Caco-2 (cell line): Measurements from ENCODE around the gene SMURF1. TPM values are rescaled to one million over a fixed set of nuclear protein-coding genes. Genes with fewer than 3 reads are reported as not detected.

ENCODE experiments used
- BruUV-seq: library from RNA; stranded (reverse); fragments of 400-500 nt; replicated peaks from 2 replicates; lab custom pipeline; 2021; lab: Mats Ljungman, UMichigan
- CTCF ChIA-PET: fragments of 300-600 bp; sonication (Branson Sonifier 250); formaldehyde crosslinking; loops from one replicate; lab custom pipeline; 2022; ENCODE audit warnings: antibody characterized with exemption; lab: Charles Lee
- POLR2A ChIA-PET: fragments of 300-600 bp; sonication (Branson Sonifier 250); formaldehyde crosslinking; loops from one replicate; lab custom pipeline; 2022; ENCODE audit warnings: antibody characterized with exemption; lab: Charles Lee
- DNase-seq, 2 experiments: peaks; one replicate each; pipeline versions ENCODE4 v3.0.0 to v3.0.0-alpha.2; 2020 to 2022
- H3K27me3 ChIP-seq: replicated peaks from 2 replicates; pipeline ENCODE4 v1.6.0; 2011; ENCODE audit warnings: low read length; ENCODE audit not compliant: control insufficient read depth, insufficient read depth
- H3K36me3 ChIP-seq: 2 replicates; pipeline ENCODE4 v1.5.1; 2011; ENCODE audit warnings: low read length; ENCODE audit not compliant: control insufficient read depth, insufficient read depth
- H3K4me1 ChIP-seq: fragments of 250-450 bp; sonication (Bioruptor Pico); 2 replicates; pipeline ENCODE4 v1.5.1; 2020; ENCODE audit warnings: mild to moderate bottlenecking
- H3K4me3 ChIP-seq: 2 replicates; pipeline ENCODE4 v1.5.1; 2011; ENCODE audit warnings: low read depth, mild to moderate bottlenecking, control low read depth, low read length
- H3K9me3 ChIP-seq: fragments of 250-450 bp; sonication (Bioruptor Pico); 2 replicates; pipeline ENCODE4 v1.5.1; 2020; ENCODE audit warnings: mild to moderate bottlenecking, moderate library complexity
- H3K27ac Mint-ChIP-seq: one replicate; pipeline ENCODE4 v1.8.0; 2022; ENCODE audit warnings: mixed read lengths; ENCODE audit not compliant: unreplicated experiment
- H3K27me3 Mint-ChIP-seq: one replicate; pipeline ENCODE4 v1.8.0; 2022; ENCODE audit warnings: mixed read lengths; ENCODE audit not compliant: insufficient read depth, unreplicated experiment
- H3K36me3 Mint-ChIP-seq: one replicate; pipeline ENCODE4 v1.8.0; 2022; ENCODE audit warnings: mild to moderate bottlenecking, mixed read lengths; ENCODE audit not compliant: insufficient read depth, unreplicated experiment
- H3K4me1 Mint-ChIP-seq: one replicate; pipeline ENCODE4 v1.8.0; 2022; ENCODE audit warnings: low read depth, mixed read lengths; ENCODE audit not compliant: unreplicated experiment
- H3K4me3 Mint-ChIP-seq: one replicate; pipeline ENCODE4 v1.8.0; 2022; ENCODE audit warnings: mild to moderate bottlenecking, moderate library complexity, mixed read lengths; ENCODE audit not compliant: unreplicated experiment
- H3K9me3 Mint-ChIP-seq: one replicate; pipeline ENCODE4 v1.8.0; 2022; ENCODE audit warnings: mixed read lengths; ENCODE audit not compliant: unreplicated experiment
- CTCF ChIP-seq, 2 experiments: fragments of 200-600 bp in 1 of 2; IDR thresholded peaks; 1 replicate in 1 of 2; 2 replicates in 1 of 2; pipeline versions ENCODE4 v1.5.1 to v1.8.0; 2011 to 2022; ENCODE audit warnings: antibody characterized with exemption in 1 of 2, control low read depth in 1 of 2, inconsistent platforms in 1 of 2, low read depth in 1 of 2, low read length in 1 of 2, mild to moderate bottlenecking in 1 of 2, moderate library complexity in 1 of 2; ENCODE audit not compliant: insufficient read depth in 1 of 2, severe bottlenecking in 1 of 2, unreplicated experiment in 1 of 2
- intact Hi-C: fragments of 100-400 bp; cut with micrococcal nuclease; formaldehyde crosslinking; loops from one replicate; pipeline ENCODE4 v1.10.0; 2022; ENCODE audit not compliant: unreplicated experiment
- total RNA-seq: library from RNA; stranded (reverse); gene quantifications from 2 replicates; pipeline ENCODE4 v1.2.3, GENCODE V29; 2022

The SMURF1 gene
- total RNA-seq, 1 experiment from 2014 or later: 22.5 TPM

GRCh38 chr7:99036546-99037111 lies 107.3 kb downstream of the SMURF1 start:
- H3K27me3 ChIP-seq: no peaks in the 10 kb centered on the region
- H3K4me1 Mint-ChIP-seq: peaks cover 13% of the 10 kb centered on the region
- H3K4me3 Mint-ChIP-seq: no peak overlapping the region
- H3K9me3 Mint-ChIP-seq: no peaks in the 10 kb centered on the region
- peaks cover 6% of the 10 kb centered on the region for H3K36me3 ChIP-seq
- peak in 1 of 2 experiments; percentile 45 for DNase-seq
- ChIA-PET CTCF (interaction anchor here (0.6 to 1.0 kb wide), 3 partner anchors 9 to 325 kb away, joined by 3 to 5 read pairs (median 4); no protein-coding TSS in a partner anchor), POLR2A (no interaction called here)
- no peaks in the 10 kb centered on the region for H3K27me3 Mint-ChIP-seq
- intact Hi-C loops: no loop called here
- no TSS peak for BruUV-seq
- H3K36me3 Mint-ChIP-seq: peaks cover 90% of the 10 kb centered on the region
- no peaks in the 10 kb centered on the region for H3K9me3 ChIP-seq
- H3K27ac Mint-ChIP-seq: no peak overlapping the region
- H3K4me3 ChIP-seq: no peak overlapping the region
- no peaks in the 10 kb centered on the region for H3K4me1 ChIP-seq
- peak; percentile 42 for TF ChIP-seq CTCF (IDR thresholded peaks at IDR 0.05; ENCODE audit: insufficient read depth in 1 of 2, low read depth in 1 of 2, low read length in 1 of 2, severe bottlenecking in 1 of 2, unreplicated experiment in 1 of 2)

GRCh38 chr7:99035723-99036545 lies 108.0 kb downstream of the SMURF1 start:
- Mint-ChIP-seq H3K27ac (no peak overlapping the region), H3K4me1 (peaks cover 13% of the 10 kb centered on the region), H3K27me3 (no peaks in the 10 kb centered on the region), H3K4me3 (no peak overlapping the region), H3K36me3 (peaks cover 92% of the 10 kb centered on the region), H3K9me3 (no peaks in the 10 kb centered on the region)
- no peak for TF ChIP-seq CTCF (IDR thresholded peaks at IDR 0.05; ENCODE audit: insufficient read depth in 1 of 2, low read depth in 1 of 2, low read length in 1 of 2, severe bottlenecking in 1 of 2, unreplicated experiment in 1 of 2)
- Histone ChIP-seq H3K27me3 (no peaks in the 10 kb centered on the region), H3K36me3 (peaks cover 6% of the 10 kb centered on the region), H3K4me1 (peaks cover under 1% of the 10 kb centered on the region; the same call in 1 of the 2 replicates), H3K4me3 (no peak overlapping the region), H3K9me3 (no peaks in the 10 kb centered on the region)
- BruUV-seq: no TSS peak
- DNase-seq: no peak
- intact Hi-C loops: no loop called here
- ChIA-PET CTCF (interaction anchor here (0.6 to 1.0 kb wide), 4 partner anchors 8 to 325 kb away, joined by 3 to 5 read pairs (median 4); no protein-coding TSS in a partner anchor), POLR2A (no interaction called here)

- Histone ChIP-seq H3K4me3 (no peak overlapping the region), H3K27me3 (no peaks in the 10 kb centered on the region), H3K36me3 (peaks cover 11% of the 10 kb centered on the region), H3K4me1 (peaks cover 8% of the 10 kb centered on the region; the same call in 1 of the 2 replicates), H3K9me3 (no peaks in the 10 kb centered on the region)
- BruUV-seq: no TSS peak
- intact Hi-C loops: no loop called here
- H3K4me1 Mint-ChIP-seq: peaks cover 14% of the 10 kb centered on the region
- no peaks in the 10 kb centered on the region for H3K27me3 Mint-ChIP-seq
- no peaks in the 10 kb centered on the region for H3K9me3 Mint-ChIP-seq
- ChIA-PET CTCF (no interaction called here), POLR2A (no interaction called here)
- H3K36me3 Mint-ChIP-seq: peaks cover 92% of the 10 kb centered on the region
- no peak for TF ChIP-seq CTCF (IDR thresholded peaks at IDR 0.05; ENCODE audit: insufficient read depth in 1 of 2, low read depth in 1 of 2, low read length in 1 of 2, severe bottlenecking in 1 of 2, unreplicated experiment in 1 of 2)
- no peak for DNase-seq
- no peak overlapping the region for H3K27ac Mint-ChIP-seq
- H3K4me3 Mint-ChIP-seq: no peak overlapping the region
Measured at GRCh38 chr7:99034932-99035722, 108.8 kb downstream of the SMURF1 start.
